Measurements from ENCODE around the gene STK17B. TPM values are rescaled to one million over a fixed set of nuclear protein-coding genes. Genes with fewer than 3 reads are reported as not detected.

The STK17B gene
- total and polyA plus RNA-seq, 2 of the 8 experiments (the other 6 are each of a cell fraction or from before 2014, with no cell fraction given), result 1.8 to 10.5 TPM

DNA sequence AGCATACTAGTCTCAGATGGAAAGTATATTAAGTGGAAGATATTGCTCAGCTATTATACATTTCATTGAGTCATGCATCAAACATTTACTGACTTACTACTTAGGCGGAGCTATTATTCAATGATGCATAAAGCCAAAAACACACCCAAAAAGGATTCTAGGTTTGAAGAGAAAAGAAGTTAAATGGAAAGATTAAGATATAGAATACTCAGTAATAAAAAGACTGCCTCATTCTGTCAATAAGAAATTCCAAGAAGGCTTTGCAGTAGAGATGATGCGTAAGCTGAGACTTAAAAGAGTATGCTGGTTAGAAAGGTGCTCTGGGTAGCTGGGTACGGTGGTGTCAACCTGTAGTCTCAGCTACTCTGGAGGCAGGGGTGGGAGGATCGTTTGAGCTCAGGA is 27.6 kb downstream of the STK17B start:
- no peak overlapping the region for H2BK5ac ChIP-seq (ENCODE audit: low read depth, low read length)
- H2AFZ ChIP-seq (ENCODE audit: low read length), result no peak overlapping the region
- no peak overlapping the region for H3K4ac ChIP-seq (replicated peaks; ENCODE audit: insufficient read length, low read depth, low read length)
- FAIRE-seq (no peak), DNase-seq (ENCODE audit: low read depth in 1 of 2, low spot score in 2 of 2) (no peak)
- H2BK120ac ChIP-seq (replicated peaks; ENCODE audit: low read depth, low read length), result no peak overlapping the region
- no peak overlapping the region for H3K18ac ChIP-seq (ENCODE audit: extremely low read depth, low read length)
- H4K8ac ChIP-seq (ENCODE audit: extremely low read depth, insufficient read depth, low read length), result no peak overlapping the region
- no peak overlapping the region for H4K5ac ChIP-seq (ENCODE audit: insufficient read length, low read depth, low read length)
- H3K23ac ChIP-seq (ENCODE audit: insufficient read length), result no peak overlapping the region
- no peak overlapping the region for H3K9ac ChIP-seq (replicated peaks in 1 of 4; ENCODE audit: extremely low read depth in 1 of 4, low read depth in 3 of 4, low read length in 3 of 4)
- H4K20me1 ChIP-seq (replicated peaks in 1 of 2; ENCODE audit: control insufficient read depth in 1 of 2, insufficient read depth in 2 of 2, low read length in 2 of 2), result no peaks in the 10 kb centered on the region
- peaks cover 0 to 32% (median 6%) of the 10 kb centered on the region in 4 experiments; a peak in 3 of 8 replicates for H3K36me3 ChIP-seq (ENCODE audit: control insufficient read depth in 2 of 4, insufficient read depth in 4 of 4, low read length in 3 of 4)
- no peaks in the 10 kb centered on the region for H3K4me1 ChIP-seq (replicated peaks in 1 of 4; ENCODE audit: control insufficient read depth in 3 of 4, insufficient read depth in 4 of 4, low read length in 3 of 4)
- ChIA-PET CTCF (ENCODE audit: partially characterized antibody) (interaction anchor here (0.9 to 1.8 kb wide), 2 partner anchors 65 to 182 kb away, joined by 3 to 5 read pairs; no protein-coding TSS in a partner anchor), POLR2A (ENCODE audit: partially characterized antibody) (no interaction called here)
- H2AK5ac ChIP-seq (ENCODE audit: low read depth, low read length), result no peak overlapping the region
- no peak overlapping the region for H3K4me3 ChIP-seq (ENCODE audit: extremely low read depth in 1 of 4, insufficient read depth in 2 of 4, low read depth in 3 of 4, low read length in 4 of 4)
- H3K27me3 ChIP-seq (replicated peaks in 1 of 4; ENCODE audit: control insufficient read depth in 3 of 4, extremely low read depth in 1 of 4, insufficient read depth in 3 of 4, low read length in 3 of 4), result no peaks in the 10 kb centered on the region
- H3K27ac ChIP-seq (ENCODE audit: low read depth, low read length), result no peak overlapping the region
- H3K79me2 ChIP-seq (ENCODE audit: control insufficient read depth in 1 of 2, insufficient read depth in 2 of 2, low read length in 2 of 2), result no peaks in the 10 kb centered on the region
- no peaks in the 10 kb centered on the region for H3K23me2 ChIP-seq (ENCODE audit: low read depth, low read length)
- no peak overlapping the region for H2BK12ac ChIP-seq (ENCODE audit: low read depth, low read length)
- no peaks in the 10 kb centered on the region for H3K79me1 ChIP-seq (ENCODE audit: low read depth, low read length)
- H3K4me2 ChIP-seq (ENCODE audit: insufficient read depth in 1 of 2, low read depth in 2 of 2, low read length in 2 of 2), result no peak overlapping the region
- no peak overlapping the region for H2BK20ac ChIP-seq (ENCODE audit: low read length)
- H2BK15ac ChIP-seq (ENCODE audit: low read length), result no peak overlapping the region
- 87% methylated on average over 4 of the region's 4 CpGs; no CpG with 5 or more reads in 1 of the 2 experiments for WGBS, 2 experiments (ENCODE audit: extremely low coverage in 1 of 2, insufficient coverage in 1 of 2, insufficient read length in 1 of 2, insufficient replicate concordance in 2 of 2, low coverage in 1 of 2, low lambda C conversion rate in 2 of 2, missing lambda C conversion rate in 1 of 2)
- H3K14ac ChIP-seq (ENCODE audit: insufficient read length), result no peak overlapping the region
- H3K9me3 ChIP-seq (ENCODE audit: insufficient read depth in 2 of 2, low read depth in 1 of 2, low read length in 1 of 2), result no peaks in the 10 kb centered on the region
- H4K91ac ChIP-seq (replicated peaks; ENCODE audit: insufficient read length, low read length), result no peak overlapping the region
- H3K56ac ChIP-seq (replicated peaks; ENCODE audit: insufficient read length, low read depth, low read length), result no peak overlapping the region
- TF ChIP-seq SIRT6 (IDR thresholded peaks at IDR 0.05; ENCODE audit: low read length), result no peak
- TF ChIP-seq RAD21 (IDR thresholded peaks at IDR 0.05 in 1 of 2, conservative IDR thresholded peaks at IDR 0.05 in 1 of 2; ENCODE audit: low read depth in 2 of 2, low read length in 2 of 2), result no peak
- TF ChIP-seq, protein P1, sequence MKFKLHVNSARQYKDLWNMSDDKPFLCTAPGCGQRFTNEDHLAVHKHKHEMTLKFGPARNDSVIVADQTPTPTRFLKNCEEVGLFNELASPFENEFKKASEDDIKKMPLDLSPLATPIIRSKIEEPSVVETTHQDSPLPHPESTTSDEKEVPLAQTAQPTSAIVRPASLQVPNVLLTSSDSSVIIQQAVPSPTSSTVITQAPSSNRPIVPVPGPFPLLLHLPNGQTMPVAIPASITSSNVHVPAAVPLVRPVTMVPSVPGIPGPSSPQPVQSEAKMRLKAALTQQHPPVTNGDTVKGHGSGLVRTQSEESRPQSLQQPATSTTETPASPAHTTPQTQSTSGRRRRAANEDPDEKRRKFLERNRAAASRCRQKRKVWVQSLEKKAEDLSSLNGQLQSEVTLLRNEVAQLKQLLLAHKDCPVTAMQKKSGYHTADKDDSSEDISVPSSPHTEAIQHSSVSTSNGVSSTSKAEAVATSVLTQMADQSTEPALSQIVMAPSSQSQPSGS (IDR thresholded peaks at IDR 0.05; ENCODE audit: low read length), result no peak
- TF ChIP-seq RBBP5 (IDR thresholded peaks at IDR 0.05; ENCODE audit: borderline replicate concordance, low read depth, low read length), result no peak
- TF ChIP-seq NRF1 (IDR thresholded peaks at IDR 0.05; ENCODE audit: low read depth, low read length), result no peak
- TF ChIP-seq, protein P2, sequence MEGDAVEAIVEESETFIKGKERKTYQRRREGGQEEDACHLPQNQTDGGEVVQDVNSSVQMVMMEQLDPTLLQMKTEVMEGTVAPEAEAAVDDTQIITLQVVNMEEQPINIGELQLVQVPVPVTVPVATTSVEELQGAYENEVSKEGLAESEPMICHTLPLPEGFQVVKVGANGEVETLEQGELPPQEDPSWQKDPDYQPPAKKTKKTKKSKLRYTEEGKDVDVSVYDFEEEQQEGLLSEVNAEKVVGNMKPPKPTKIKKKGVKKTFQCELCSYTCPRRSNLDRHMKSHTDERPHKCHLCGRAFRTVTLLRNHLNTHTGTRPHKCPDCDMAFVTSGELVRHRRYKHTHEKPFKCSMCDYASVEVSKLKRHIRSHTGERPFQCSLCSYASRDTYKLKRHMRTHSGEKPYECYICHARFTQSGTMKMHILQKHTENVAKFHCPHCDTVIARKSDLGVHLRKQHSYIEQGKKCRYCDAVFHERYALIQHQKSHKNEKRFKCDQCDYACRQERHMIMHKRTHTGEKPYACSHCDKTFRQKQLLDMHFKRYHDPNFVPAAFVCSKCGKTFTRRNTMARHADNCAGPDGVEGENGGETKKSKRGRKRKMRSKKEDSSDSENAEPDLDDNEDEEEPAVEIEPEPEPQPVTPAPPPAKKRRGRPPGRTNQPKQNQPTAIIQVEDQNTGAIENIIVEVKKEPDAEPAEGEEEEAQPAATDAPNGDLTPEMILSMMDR (IDR thresholded peaks at IDR 0.05; ENCODE audit: control extremely low read depth in 1 of 3, insufficient read depth in 1 of 3, low read depth in 1 of 3, low read length in 3 of 3), result no peak
- TF ChIP-seq, protein P3, sequence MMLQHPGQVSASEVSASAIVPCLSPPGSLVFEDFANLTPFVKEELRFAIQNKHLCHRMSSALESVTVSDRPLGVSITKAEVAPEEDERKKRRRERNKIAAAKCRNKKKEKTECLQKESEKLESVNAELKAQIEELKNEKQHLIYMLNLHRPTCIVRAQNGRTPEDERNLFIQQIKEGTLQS (IDR thresholded peaks at IDR 0.05; ENCODE audit: insufficient read depth, low read depth, low read length), result no peak
- TF ChIP-seq GABPA (IDR thresholded peaks at IDR 0.05; ENCODE audit: borderline replicate concordance, insufficient read depth, low read length), result no peak

Measured in H1 (cell line).